NCI-H2107 treated with DMSO at 0.1 percent for 48 hours (cell line): ENCODE data around the gene PTDSS2.
"Not testable (repeated sequence)": the region's sequence is repeated elsewhere in the genome, so short reads cannot be mapped to it uniquely, and the experiment has no call there.

ENCODE experiments used
- DNase-seq: peaks from one replicate; lab custom pipeline; 2025; ENCODE audit not compliant: unreplicated experiment; lab: John Stamatoyannopoulos, UW

Gene PTDSS2

GRCh38 chr11:429931-430456, 20.1 kb upstream of the PTDSS2 start:
- no peak for DNase-seq

DNA sequence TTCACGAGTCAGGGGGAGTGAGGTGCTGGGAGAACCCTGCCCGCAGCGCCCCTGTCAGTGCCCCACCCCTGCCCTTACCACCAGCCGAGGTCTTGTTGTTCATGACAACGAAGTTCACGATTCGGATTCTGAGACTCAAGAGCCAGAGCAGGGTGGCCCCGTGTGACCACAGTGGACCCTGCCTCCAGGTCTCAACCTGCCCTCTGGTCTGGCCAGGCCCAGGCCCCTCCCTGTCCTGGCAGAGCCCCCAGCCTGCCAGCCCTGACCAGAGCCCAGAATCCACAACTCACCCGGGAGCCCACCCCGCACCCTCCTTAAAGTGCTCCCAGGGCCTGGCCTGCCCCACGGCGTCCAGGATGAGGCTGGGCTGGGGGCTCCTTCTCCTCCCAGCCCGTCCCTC, 18.2 kb upstream of the PTDSS2 start:
- no peak for DNase-seq

GRCh38 chr11:432501-433100, 17.5 kb upstream of the PTDSS2 start:
- DNase-seq: no peak

GRCh38 chr11:433111-433510, 17.0 kb upstream of the PTDSS2 start:
- no peak for DNase-seq

- DNase-seq: no peak
Measured at GRCh38 chr11:433641-434040, 16.4 kb upstream of the PTDSS2 start.

- DNase-seq: no peak
Measured at GRCh38 chr11:434496-434895, 15.6 kb upstream of the PTDSS2 start.

GRCh38 chr11:434999-435740, 14.9 kb upstream of the PTDSS2 start:
- not testable (repeated sequence) for DNase-seq

DNA sequence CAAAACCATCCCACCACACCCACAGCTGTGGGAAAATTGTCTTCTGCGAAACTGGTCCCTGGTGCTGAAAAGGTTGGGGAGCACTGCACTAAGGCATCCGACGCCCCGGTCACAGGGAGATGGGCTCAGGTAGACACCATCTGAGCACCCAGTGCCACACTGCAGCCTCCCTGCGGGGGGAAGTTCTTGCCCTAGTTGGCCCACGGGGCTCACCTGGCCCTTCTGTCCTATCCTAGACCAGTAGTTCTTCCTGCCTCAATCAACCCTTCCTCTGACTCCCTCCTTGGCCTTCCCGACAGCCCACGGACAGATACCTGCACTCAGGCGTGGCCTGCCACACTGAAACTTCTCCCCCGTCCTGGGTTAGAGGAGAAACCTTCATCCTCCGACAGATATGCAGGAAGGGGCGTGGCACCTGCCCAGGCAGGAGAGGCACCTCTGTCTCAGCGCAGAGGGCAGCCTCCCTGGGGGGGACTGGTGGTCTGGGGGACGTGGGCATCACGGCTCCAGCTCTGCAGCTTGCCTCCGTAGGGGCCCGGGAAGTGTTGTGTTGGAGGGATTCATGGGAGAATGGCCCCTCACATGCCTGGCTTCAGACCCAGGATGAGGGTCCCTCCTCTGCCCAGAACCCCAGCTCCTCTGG, 12.7 kb upstream of the PTDSS2 start:
- DNase-seq: no peak

DNA sequence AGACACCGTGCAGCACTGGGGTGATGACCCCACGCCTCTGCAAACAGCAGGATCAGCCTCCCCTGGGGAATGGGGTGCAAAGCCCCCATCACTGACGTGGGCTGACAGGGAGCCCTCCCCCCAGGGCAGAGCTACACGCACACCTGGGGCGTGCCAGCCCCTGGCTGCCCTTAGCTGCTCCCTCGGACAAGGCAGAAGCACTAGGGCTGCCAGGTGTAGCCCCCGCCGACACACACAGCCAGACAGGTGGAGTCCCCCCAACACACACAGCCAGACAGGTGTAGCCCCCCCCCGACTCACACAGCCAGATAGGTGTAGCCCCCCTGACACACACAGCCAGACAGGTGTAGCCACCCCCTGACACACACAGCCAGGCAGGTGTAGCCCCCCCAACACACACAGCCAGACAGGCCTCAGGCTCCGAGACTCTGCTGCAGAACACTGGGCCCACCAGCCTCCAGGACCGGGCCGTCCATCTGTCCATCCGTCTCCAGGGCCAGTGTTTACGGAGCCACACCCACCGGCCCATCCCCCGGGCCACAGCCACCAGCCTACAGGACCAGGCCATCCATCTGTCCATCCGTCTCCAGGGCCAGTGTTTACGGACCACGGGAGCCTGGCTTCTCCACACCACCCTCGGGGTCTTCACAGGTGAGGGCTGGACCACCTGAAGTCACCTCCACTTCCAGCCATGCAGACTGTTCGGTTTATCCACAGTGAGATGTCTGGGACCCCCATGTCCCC, 11.8 kb upstream of the PTDSS2 start:
- no peak for DNase-seq

DNA sequence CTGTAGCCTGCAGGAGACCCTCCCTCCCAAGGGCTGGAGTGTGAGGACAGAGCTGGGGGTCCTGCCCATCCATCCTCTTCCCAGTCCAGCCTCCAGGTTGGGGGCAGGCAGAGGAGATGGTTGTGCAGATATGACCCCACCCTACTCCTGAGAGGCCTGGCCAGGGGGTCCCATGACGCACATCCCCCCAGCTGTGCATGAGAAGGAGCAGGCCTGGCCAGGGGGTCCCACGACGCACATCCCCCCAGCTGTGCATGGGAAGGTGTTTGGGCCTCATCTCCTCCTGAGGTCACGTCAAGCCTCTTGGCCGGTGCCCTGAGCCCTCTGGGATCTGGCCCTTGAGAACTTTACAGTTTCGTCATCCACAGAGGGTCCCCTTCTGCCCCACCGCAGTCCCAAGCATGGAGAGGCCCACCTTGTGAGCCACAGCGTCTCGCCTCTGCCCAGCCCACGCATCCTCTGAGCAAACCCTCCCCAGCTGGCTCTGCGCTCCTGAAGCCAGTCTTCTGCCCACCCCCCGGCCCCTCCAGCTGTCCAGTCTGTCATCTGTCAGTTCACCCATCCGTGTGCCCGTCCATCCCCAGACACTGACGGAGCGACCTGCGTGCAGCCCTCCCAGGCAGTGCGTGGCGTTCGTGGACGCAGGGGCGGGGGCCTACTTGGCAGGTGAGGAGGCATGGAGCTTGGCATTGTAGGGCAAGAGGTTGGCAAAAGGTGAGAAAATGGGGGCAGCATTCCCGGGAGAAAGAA, 10.6 kb upstream of the PTDSS2 start:
- DNase-seq: no peak

- DNase-seq: no peak
Measured at GRCh38 chr11:440065-441042, 9.7 kb upstream of the PTDSS2 start.

DNA sequence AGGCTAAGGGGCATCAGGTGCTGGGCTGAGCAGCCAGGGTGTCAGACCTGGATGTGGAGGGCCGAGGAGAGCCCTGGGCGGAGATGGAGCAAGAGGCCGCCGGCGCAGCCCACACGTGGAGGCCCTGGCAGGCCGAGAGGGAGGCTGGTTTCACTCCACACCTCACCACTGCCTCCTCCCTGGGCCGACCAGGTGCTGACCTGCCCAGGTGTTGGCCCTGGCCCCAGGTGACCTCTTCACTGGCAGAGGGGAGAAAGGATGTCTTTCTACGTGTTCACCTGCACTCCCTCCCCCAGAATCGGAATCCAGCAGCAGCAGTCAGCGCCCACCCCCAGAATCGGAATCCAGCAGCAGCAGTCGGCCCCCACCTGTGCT, 9.0 kb upstream of the PTDSS2 start:
- DNase-seq: no peak

- DNase-seq: peak; percentile 61
Measured at GRCh38 chr11:441418-442274, 8.4 kb upstream of the PTDSS2 start, which contains the start of gene ANO9. Gene ANO9 (minus strand): TSS chr11:442011. CDS start chr11:441926, 85 bp downstream.

- DNase-seq: no peak
Measured at GRCh38 chr11:442611-443081, 7.4 kb upstream of the PTDSS2 start.

DNA sequence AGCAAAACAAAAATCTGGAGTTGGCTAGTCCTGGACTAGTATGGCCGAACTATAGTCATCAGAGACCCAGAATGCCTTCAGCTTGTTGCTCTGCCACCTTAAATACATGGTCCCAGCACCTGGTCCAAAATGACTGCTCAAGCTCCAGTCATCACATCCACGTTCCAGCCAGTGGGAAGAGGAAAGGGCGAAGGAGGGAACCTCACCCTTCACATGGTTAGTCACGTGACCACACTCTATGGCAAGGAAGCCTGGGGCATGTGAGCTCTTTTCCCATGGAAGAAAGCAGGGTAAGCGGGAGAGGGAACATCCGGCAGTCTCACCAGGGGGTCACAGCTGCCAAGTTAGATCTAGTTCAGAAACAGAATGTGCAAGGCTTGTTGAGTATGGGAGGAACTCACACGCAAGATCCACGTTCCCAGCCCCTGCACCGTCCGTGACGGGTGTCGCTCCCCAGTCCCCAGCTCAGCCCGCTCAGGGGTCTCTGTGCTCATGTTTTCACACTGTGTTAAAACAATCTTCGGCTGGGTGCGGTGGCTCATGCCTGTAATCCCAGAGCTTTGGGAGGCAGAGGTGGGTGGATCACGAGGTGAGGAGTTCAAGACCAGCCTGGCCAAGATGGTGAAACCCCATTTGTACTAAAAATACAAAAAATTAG, 6.4 kb upstream of the PTDSS2 start:
- peak; percentile 28 for DNase-seq

- DNase-seq: peak; percentile 75
Measured at GRCh38 chr11:444396-445144, 5.5 kb upstream of the PTDSS2 start.
